GM12801 (cell line): ENCODE measurements around the gene KCTD1.

ENCODE experiments used
- CTCF ChIP-seq: IDR thresholded peaks from one replicate; pipeline ENCODE4 v1.5.1; 2011; ENCODE audit warnings: control low read depth; ENCODE audit not compliant: insufficient read length; ENCODE audit errors: extremely low read depth

KCTD1 gene

GRCh38 chr18:26556573-26556972 is 8.2 kb upstream of the KCTD1 start:
- no peak for TF ChIP-seq CTCF

GRCh38 chr18:26555804-26556553 is 7.6 kb upstream of the KCTD1 start:
- no peak for TF ChIP-seq CTCF

- TF ChIP-seq CTCF, result no peak
Measured at GRCh38 chr18:26553943-26554342, 5.6 kb upstream of the KCTD1 start.

GRCh38 chr18:26551695-26552081 is 3.3 kb upstream of the KCTD1 start:
- TF ChIP-seq CTCF, result no peak

- TF ChIP-seq CTCF, result no peak
Measured at GRCh38 chr18:26550998-26551694, 2.8 kb upstream of the KCTD1 start.

- TF ChIP-seq CTCF, result no peak
Measured at GRCh38 chr18:26549263-26550094, 1.1 kb upstream of the KCTD1 start.
